SK-N-SH (cell line): ENCODE results near the gene TIMM10.

Source experiments
- TF ChIP-seq, protein P1 (sequence below): fragments of 150-350 bp; IDR thresholded peaks from 2 replicates; pipeline ENCODE4 v1.6.1; 2017; ENCODE audit warnings: antibody characterized with exemption, low read length, low read depth, borderline replicate concordance
- TF ChIP-seq, protein P2 (sequence below): fragments of 200-600 bp; sonication (generic); IDR thresholded peaks from 2 replicates; pipeline ENCODE4 v1.6.1; 2017; ENCODE audit warnings: antibody characterized with exemption, mild to moderate bottlenecking, moderate library complexity

DNA sequence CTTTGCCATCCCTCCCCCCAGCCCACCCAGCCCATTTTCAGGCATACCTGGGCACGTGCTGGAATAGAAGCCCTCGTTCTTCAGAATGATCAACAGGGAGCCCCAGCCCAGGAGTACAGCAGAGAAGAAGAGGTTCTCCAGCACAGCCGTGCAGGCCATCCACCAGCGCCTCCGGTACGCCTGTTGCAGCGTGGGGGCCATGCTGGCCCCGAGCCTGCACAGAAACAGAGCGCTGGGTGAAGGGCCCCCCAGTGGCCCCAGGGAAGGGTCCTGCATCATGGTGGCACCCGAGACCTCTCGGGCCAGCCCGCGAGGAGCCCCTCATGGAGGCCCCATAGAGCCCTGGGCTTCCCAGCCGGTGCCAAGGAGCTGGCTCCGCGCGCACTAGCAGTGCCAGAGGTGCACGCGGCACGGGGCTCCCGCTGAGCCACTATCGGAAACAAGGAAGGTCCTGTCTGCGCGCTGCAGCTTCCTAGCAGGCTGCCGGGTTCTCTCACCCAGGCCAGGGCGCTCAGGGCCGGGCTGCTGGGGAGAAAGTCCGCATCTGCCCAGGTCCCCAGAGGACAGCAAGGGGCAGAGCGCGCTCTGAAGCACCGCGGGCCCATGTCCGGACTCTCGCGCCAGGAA lies 16.5 kb downstream of the TIMM10 start:
- TF ChIP-seq, protein P1, sequence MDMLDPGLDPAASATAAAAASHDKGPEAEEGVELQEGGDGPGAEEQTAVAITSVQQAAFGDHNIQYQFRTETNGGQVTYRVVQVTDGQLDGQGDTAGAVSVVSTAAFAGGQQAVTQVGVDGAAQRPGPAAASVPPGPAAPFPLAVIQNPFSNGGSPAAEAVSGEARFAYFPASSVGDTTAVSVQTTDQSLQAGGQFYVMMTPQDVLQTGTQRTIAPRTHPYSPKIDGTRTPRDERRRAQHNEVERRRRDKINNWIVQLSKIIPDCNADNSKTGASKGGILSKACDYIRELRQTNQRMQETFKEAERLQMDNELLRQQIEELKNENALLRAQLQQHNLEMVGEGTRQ = no peak
- TF ChIP-seq, protein P2, sequence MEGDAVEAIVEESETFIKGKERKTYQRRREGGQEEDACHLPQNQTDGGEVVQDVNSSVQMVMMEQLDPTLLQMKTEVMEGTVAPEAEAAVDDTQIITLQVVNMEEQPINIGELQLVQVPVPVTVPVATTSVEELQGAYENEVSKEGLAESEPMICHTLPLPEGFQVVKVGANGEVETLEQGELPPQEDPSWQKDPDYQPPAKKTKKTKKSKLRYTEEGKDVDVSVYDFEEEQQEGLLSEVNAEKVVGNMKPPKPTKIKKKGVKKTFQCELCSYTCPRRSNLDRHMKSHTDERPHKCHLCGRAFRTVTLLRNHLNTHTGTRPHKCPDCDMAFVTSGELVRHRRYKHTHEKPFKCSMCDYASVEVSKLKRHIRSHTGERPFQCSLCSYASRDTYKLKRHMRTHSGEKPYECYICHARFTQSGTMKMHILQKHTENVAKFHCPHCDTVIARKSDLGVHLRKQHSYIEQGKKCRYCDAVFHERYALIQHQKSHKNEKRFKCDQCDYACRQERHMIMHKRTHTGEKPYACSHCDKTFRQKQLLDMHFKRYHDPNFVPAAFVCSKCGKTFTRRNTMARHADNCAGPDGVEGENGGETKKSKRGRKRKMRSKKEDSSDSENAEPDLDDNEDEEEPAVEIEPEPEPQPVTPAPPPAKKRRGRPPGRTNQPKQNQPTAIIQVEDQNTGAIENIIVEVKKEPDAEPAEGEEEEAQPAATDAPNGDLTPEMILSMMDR = no peak
